ENCODE results near the gene RAP2A. TPM values are rescaled to one million over a fixed set of nuclear protein-coding genes. Genes with fewer than 3 reads are reported as not detected.
A peak's percentile ranks its signal among the peaks of the same experiment; 100 is the strongest.

The RAP2A gene
- total RNA-seq, 1 experiment from 2014 or later = 32.1 TPM

DNA sequence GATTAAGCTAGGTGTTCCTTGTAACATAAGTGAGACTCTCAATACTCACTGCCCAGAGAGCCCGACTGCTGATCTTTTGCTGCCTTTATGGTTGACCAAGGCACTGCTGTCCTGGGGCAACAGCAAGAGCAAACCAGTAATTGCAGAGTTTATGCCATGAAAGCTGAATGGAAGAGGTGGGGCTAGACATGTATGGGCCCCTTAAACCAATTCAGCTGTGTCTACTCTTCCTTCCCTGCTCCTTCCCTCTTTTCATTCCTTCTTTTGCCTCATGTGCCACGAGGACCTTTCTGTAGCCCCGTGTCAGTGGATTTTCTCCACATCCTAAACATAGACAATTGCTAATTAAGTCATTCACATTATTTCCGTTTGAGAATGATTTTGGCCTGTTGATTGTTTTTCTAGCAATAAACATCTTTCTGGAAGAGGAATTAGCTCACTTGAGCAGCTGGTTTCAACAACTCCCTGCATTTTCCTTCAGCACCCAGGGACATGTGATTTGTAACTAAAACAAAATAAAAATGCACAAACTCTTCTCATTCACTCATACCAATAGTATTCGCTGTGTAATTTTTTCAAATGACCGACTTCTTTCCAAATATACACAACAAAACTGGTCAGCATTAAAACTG is 40.5 kb downstream of the RAP2A start:
- H2BK20ac ChIP-seq (ENCODE audit: low read depth, low read length, poor library complexity, severe bottlenecking) = no peak overlapping the region
- H3K9ac ChIP-seq (ENCODE audit: extremely low read depth, insufficient read length, low read length) = no peak overlapping the region
- H3K27ac Mint-ChIP-seq = peak overlapping the region in 1 of 3 experiments; percentile 16; a peak in 1 of 7 replicates
- peaks cover 2% of the 10 kb centered on the region; the same call in 1 of the 2 replicates for H3K4me1 ChIP-seq (ENCODE audit: insufficient read depth, low read length)
- no peak overlapping the region for H3K18ac ChIP-seq (ENCODE audit: insufficient read length, low read depth, low read length)
- H3K9me3 ChIP-seq (ENCODE audit: control insufficient read depth, low read depth, low read length) = no peaks in the 10 kb centered on the region
- H3K9me3 Mint-ChIP-seq = no peaks in the 10 kb centered on the region
- no peak overlapping the region for H3K56ac ChIP-seq (ENCODE audit: insufficient read length, low read depth, low read length)
- H2BK5ac ChIP-seq (ENCODE audit: insufficient read length, low read length) = no peak overlapping the region
- no peaks in the 10 kb centered on the region for H4K20me1 ChIP-seq (ENCODE audit: control insufficient read depth, insufficient read depth, insufficient read length)
- no peaks in the 10 kb centered on the region for H3K27me3 ChIP-seq (ENCODE audit: insufficient read depth, low read length)
- H3K36me3 Mint-ChIP-seq (ENCODE audit: insufficient read depth in 1 of 3, low read depth in 3 of 3) = no peaks in the 10 kb centered on the region
- H3K23me2 ChIP-seq (ENCODE audit: insufficient read length, low read depth, low read length, poor library complexity, severe bottlenecking) = no peaks in the 10 kb centered on the region
- H3K4me3 Mint-ChIP-seq = no peak overlapping the region
- no peak overlapping the region for H2BK15ac ChIP-seq (ENCODE audit: low read depth, low read length)
- peaks cover 7 to 15% of the 10 kb centered on the region in 2 experiments for H3K4me1 Mint-ChIP-seq
- H3T11ph ChIP-seq (ENCODE audit: low read length) = no peak overlapping the region
- WGBS (ENCODE audit: extremely low coverage, insufficient read length, low lambda C conversion rate) = 100% methylated on average over 2 of the region's 6 CpGs
- no peak overlapping the region for H3K27ac ChIP-seq (ENCODE audit: insufficient read length, low read depth, low read length)
- H3K79me1 ChIP-seq (ENCODE audit: insufficient read depth, low read depth, low read length, poor library complexity, severe bottlenecking) = no peaks in the 10 kb centered on the region
- TF ChIP-seq, protein P1, sequence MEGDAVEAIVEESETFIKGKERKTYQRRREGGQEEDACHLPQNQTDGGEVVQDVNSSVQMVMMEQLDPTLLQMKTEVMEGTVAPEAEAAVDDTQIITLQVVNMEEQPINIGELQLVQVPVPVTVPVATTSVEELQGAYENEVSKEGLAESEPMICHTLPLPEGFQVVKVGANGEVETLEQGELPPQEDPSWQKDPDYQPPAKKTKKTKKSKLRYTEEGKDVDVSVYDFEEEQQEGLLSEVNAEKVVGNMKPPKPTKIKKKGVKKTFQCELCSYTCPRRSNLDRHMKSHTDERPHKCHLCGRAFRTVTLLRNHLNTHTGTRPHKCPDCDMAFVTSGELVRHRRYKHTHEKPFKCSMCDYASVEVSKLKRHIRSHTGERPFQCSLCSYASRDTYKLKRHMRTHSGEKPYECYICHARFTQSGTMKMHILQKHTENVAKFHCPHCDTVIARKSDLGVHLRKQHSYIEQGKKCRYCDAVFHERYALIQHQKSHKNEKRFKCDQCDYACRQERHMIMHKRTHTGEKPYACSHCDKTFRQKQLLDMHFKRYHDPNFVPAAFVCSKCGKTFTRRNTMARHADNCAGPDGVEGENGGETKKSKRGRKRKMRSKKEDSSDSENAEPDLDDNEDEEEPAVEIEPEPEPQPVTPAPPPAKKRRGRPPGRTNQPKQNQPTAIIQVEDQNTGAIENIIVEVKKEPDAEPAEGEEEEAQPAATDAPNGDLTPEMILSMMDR (conservative IDR thresholded peaks at IDR 0.05) = no peak
- no peak overlapping the region for H4K8ac ChIP-seq (replicated peaks; ENCODE audit: insufficient read length, low read depth, low read length)
- H2BK120ac ChIP-seq (ENCODE audit: low read depth, low read length, poor library complexity, severe bottlenecking) = no peak overlapping the region
- H3K23ac ChIP-seq (ENCODE audit: insufficient read length, low read depth, low read length) = no peak overlapping the region
- H3K79me2 ChIP-seq (ENCODE audit: insufficient read depth, low read length) = no peaks in the 10 kb centered on the region
- no peak overlapping the region for H4K5ac ChIP-seq (ENCODE audit: insufficient read length, low read depth, low read length)
- no peak overlapping the region for H4K91ac ChIP-seq (ENCODE audit: insufficient read length, low read depth, low read length)
- no peak overlapping the region for H3K4me2 ChIP-seq (ENCODE audit: insufficient read depth, insufficient read length, low read length)
- H2AK5ac ChIP-seq (ENCODE audit: insufficient read length, low read length) = no peak overlapping the region
- H2AFZ ChIP-seq (ENCODE audit: low read length) = no peak overlapping the region
- no peak overlapping the region for H3K14ac ChIP-seq (ENCODE audit: insufficient read depth, low read length)
- no peak for DNase-seq
- H2BK12ac ChIP-seq (ENCODE audit: insufficient read length, low read depth, low read length) = no peak overlapping the region
- H3K4ac ChIP-seq (ENCODE audit: low read depth, low read length) = no peak overlapping the region
- H3K27me3 Mint-ChIP-seq (ENCODE audit: low read depth) = no peaks in the 10 kb centered on the region
